ENCODE measurements around the gene STIM2. TPM values are rescaled to one million over a fixed set of nuclear protein-coding genes. Genes with fewer than 3 reads are reported as not detected.

The STIM2 gene
- total and polyA plus RNA-seq, 9 of the 15 experiments (the other 6 are each of a cell fraction or from before 2014, with no cell fraction given): 7.2 to 26.8 (median 15.4) TPM

- TF ChIP-seq CBFB (CRISPR knock-in tag; IDR thresholded peaks at IDR 0.05) (no peak), ZNF785 (CRISPR knock-in tag; IDR thresholded peaks at IDR 0.05) (no peak), ADNP (tag; IDR thresholded peaks at IDR 0.05) (no peak), CC2D1A (IDR thresholded peaks at IDR 0.05) (no peak), HMG20A (CRISPR knock-in tag; conservative IDR thresholded peaks at IDR 0.05) (no peak), GATAD2A (IDR thresholded peaks at IDR 0.05) (no peak), ZNF347 (CRISPR knock-in tag; IDR thresholded peaks at IDR 0.05; ENCODE audit: low read depth) (no peak), GTF2E2 (tag; IDR thresholded peaks at IDR 0.05) (no peak), LCOR (CRISPR knock-in tag; IDR thresholded peaks at IDR 0.05) (no peak), ARID3B (CRISPR knock-in tag; IDR thresholded peaks at IDR 0.05; ENCODE audit: borderline replicate concordance) (no peak), SLC30A9 (CRISPR knock-in tag; IDR thresholded peaks at IDR 0.05) (no peak)
- 65% methylated on average over 3 of the region's 3 CpGs for WGBS (ENCODE audit: insufficient coverage, low coverage, missing lambda C conversion rate)
- no peak for FAIRE-seq
These were observed 162.3 kb downstream of the STIM2 start for GRCh38 chr4:27022963-27023362.

More at GRCh38 chr4:27022963-27023362, 162.3 kb downstream of the STIM2 start:
- Histone ChIP-seq H3K9me3 (replicated peaks; ENCODE audit: control insufficient read depth, insufficient read depth, low read depth, low read length) (no peaks in the 10 kb centered on the region), H3K9ac (ENCODE audit: insufficient read depth in 1 of 2, low read depth in 2 of 2, low read length in 2 of 2) (no peak overlapping the region), H3K27ac (ENCODE audit: extremely low read depth, low read depth, low read length) (no peak overlapping the region), H3K79me2 (ENCODE audit: control insufficient read depth, insufficient read depth, low read length) (no peaks in the 10 kb centered on the region), H3K4me3 (no peak overlapping the region), H3K36me3 (ENCODE audit: control insufficient read depth, insufficient read depth, low read length) (no peaks in the 10 kb centered on the region), H3K9me1 (ENCODE audit: control insufficient read depth, insufficient read depth, low read length) (no peaks in the 10 kb centered on the region), H3K4me2 (ENCODE audit: insufficient read depth, low read length) (no peak overlapping the region), H2AFZ (ENCODE audit: low read depth, low read length) (no peak overlapping the region), H3K27me3 (ENCODE audit: control insufficient read depth in 2 of 2, insufficient read depth in 2 of 2, low read length in 2 of 2) (no peaks in the 10 kb centered on the region), H4K20me1 (replicated peaks; ENCODE audit: control insufficient read depth, insufficient read depth, low read length) (no peaks in the 10 kb centered on the region), H3K4me1 (replicated peaks in 1 of 2; ENCODE audit: control insufficient read depth in 2 of 2, insufficient read depth in 2 of 2, low read length in 2 of 2) (no peaks in the 10 kb centered on the region)
- no TSS peak for BruUV-seq (replicated peaks)
- CTCF ChIA-PET (ENCODE audit: low intra/inter-chr PET ratio): no interaction called here
- POLR2A ChIA-PET: interaction anchor here (1.1 kb wide), 1 partner anchor 8 kb away, joined by 3 read pairs; no protein-coding TSS in a partner anchor
- ATAC-seq: no peak
- DNase-seq (ENCODE audit: extremely low read depth in 1 of 4, low spot score in 3 of 4): no peak
- intact Hi-C loops (cut with micrococcal nuclease) (no loop called here), in situ Hi-C loops (cut with MboI) (no loop called here)

Data from K562 (cell line).